Fibroblast of mammary gland (primary cell): ENCODE data around the gene UQCR11.
"Not testable (repeated sequence)": the region's sequence is repeated elsewhere in the genome, so short reads cannot be mapped to it uniquely, and the experiment has no call there.

Experiments used
- DNase-seq: peaks from one replicate; pipeline ENCODE4 v3.0.0-alpha.2; 2010; ENCODE audit warnings: low read depth
- H3K4me3 ChIP-seq: 2 replicates; pipeline ENCODE4 v1.5.1; 2011; ENCODE audit warnings: low read depth, mild to moderate bottlenecking, low read length, moderate library complexity; ENCODE audit not compliant: control insufficient read depth
- CTCF ChIP-seq: conservative IDR thresholded peaks from 2 replicates; pipeline ENCODE4 v1.5.1; 2011; ENCODE audit warnings: low read depth, low read length, inconsistent platforms; ENCODE audit not compliant: control insufficient read depth, insufficient read depth

The UQCR11 gene

GRCh38 chr19:1646659-1647453 is 41.6 kb upstream of the UQCR11 start:
- H3K4me3 ChIP-seq, result no peak overlapping the region
- DNase-seq, result no peak
- TF ChIP-seq CTCF, result no peak

DNA sequence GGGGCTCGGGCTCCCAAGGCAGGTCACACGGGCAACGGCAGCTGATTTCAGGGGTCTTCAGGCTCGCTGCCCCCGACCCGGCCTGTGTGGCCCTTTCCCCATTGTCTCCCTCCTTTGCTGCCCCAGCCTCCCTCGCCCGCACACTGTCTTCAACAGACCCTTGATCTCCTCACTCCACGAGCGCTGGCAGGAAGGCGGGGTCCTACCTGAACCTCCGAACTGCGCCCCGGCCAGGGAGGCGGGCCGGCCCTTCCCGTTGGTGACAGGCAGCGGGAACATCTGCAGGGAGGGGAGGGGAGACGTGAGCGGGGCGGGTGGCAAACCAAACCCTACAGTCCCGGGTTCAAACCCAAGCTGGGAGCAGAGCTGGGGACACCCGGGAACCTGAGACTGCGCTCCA is 40.9 kb upstream of the UQCR11 start:
- no peak for DNase-seq
- TF ChIP-seq CTCF, result no peak
- no peak overlapping the region for H3K4me3 ChIP-seq

DNA sequence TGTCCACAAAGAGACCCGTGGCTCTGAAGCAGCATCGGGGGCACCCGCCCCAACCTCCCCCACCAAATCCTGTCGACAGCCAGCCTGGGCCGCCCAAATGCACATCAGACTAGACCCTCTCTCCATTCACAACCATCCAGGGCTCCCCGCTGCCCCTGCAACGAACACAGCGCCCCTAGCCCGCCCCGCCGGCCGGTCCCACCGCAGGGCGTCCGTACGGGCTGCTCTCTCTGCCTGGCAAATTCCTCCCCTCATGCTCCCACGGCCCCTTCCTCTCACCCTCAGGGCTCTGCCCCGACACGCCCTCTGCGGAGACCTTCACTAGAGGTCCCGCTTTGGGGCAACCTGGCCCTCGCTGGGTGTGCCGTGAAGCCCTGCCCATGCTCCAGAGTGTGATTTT is 40.0 kb upstream of the UQCR11 start:
- no peak for DNase-seq
- no peak overlapping the region for H3K4me3 ChIP-seq
- TF ChIP-seq CTCF, result no peak

DNA sequence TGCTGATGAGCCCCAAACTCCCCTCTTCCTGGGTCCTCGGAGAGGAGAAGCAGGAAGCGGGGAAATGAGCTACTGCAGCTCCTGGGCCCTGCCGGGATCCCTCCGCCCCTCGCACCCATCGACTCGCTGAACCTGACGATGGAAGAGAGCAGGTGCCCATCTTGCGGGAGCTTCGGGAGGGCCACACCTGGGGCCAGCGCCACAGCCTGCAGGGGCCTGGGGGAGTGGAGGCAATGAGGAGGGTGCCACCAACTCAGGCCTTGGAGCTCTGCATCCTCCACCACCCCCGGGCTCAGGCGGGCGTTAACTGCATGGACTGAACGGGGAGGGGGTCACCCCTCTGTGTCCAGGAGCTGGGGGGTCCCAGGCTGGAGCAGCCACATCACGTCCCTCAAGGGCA is 38.8 kb upstream of the UQCR11 start:
- DNase-seq, result no peak
- H3K4me3 ChIP-seq, result no peak overlapping the region
- no peak for TF ChIP-seq CTCF

DNA sequence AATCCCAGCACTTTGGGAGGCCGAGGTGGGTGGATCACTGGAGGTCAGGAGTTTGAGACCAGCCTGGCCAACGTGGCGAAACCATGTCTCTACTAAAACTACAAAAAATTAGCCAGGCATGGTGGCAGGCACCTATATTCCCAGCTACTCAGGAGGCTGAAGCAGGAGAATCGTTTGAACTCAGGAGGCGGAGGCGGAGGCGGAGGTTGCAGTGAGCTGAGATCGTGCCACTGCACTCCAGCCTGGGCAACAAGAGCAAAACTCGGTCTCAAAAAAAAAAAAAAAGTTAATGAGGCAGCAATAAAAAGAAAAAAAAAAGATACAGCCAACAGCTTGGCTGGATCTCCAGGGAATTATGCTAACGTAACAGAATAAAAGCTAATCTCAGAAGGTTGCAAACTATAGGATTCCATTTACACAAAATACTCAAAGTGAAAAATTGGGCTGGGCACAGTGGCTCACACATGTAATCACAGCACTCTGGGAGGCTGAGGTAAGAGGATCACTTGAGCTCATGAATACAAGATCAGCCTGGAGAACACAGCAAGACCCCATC is 35.7 kb upstream of the UQCR11 start:
- not testable (repeated sequence) for DNase-seq

GRCh38 chr19:1636325-1637236 is 31.3 kb upstream of the UQCR11 start:
- no peak for TF ChIP-seq CTCF
- DNase-seq, result no peak
- H3K4me3 ChIP-seq, result no peak overlapping the region

More for the DNA sequence above, 35.7 kb upstream of the UQCR11 start:
- H3K4me3 ChIP-seq, result not testable (repeated sequence)

DNA sequence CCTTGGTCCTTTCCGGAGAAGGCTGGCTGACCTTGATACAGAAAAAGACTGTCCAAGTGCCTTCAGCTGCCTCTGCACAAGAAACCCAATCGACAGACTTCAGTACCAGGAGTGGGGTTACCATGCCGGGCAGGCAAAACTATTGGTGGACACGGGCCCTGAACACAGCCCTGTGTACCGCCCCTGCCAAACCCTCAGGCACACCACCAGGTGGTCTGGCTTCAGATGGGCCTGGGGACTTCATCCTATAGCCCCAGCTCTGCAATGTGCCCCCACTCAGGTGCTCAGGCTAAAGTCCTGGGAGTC is 29.6 kb upstream of the UQCR11 start:
- no peak for TF ChIP-seq CTCF
- no peak for DNase-seq
- no peak overlapping the region for H3K4me3 ChIP-seq
